Measurements from ENCODE around the gene HACD4. TPM values are rescaled to one million over a fixed set of nuclear protein-coding genes. Genes with fewer than 3 reads are reported as not detected.

HACD4 gene
- total RNA-seq, 4 donors from 2014 or later: 1.1 to 4.8 (median 2.7) TPM

DNA sequence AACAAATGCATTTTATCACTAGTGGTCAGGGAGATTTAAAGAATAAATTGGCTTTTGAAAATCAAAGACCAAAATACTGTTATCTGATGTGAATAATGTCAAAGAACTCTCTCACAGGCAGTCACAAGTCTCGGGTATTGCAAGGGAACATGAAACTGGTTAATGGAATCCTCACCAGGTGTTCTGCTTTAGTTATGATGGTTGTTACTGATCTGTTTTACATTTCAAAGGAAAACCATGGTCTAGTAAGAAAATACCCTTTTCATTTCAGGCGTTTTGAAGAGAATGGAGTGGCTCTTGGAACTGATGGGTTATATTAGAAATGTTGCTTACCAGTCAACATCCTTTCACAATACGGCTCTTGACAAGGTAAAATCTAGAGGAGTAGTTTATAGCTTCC lies 43.4 kb downstream of the HACD4 start:
- 89 to 94% methylated on average over 3 of the region's 3 CpGs for WGBS, 2 donors (ENCODE audit: low coverage in 1 of 2)
- H3K4me3 ChIP-seq: no peak overlapping the region
- no peak overlapping the region for H3K27ac ChIP-seq
- intact Hi-C loops (cut with DNase I; ENCODE audit: low total_unique reads): no loop called here
- H3K4me1 ChIP-seq: peaks cover 0 to 10% (median 0%) of the 10 kb centered on the region in 4 donors
- no peak for TF ChIP-seq POLR2A (IDR thresholded peaks at IDR 0.05)
- TF ChIP-seq EP300 (IDR thresholded peaks at IDR 0.05; ENCODE audit: low read depth): no peak
- no peak for DNase-seq
- H3K36me3 ChIP-seq: no peaks in the 10 kb centered on the region
- in situ Hi-C loops (cut with MboI; ENCODE audit: low pct_ligation_motif_present in 1 of 4, low pct_unique_long_range_greater_than_20kb in 1 of 4, low sequenced_read_pairs in 3 of 4): loop anchor here in 1 of 4 donors (10.0 kb wide), 1 partner anchor 57 kb away; no protein-coding TSS in a partner anchor
- no peaks in the 10 kb centered on the region for H3K27me3 ChIP-seq
- H3K9me3 ChIP-seq: no peaks in the 10 kb centered on the region

- Histone ChIP-seq H3K9me3 (no peaks in the 10 kb centered on the region), H3K36me3 (no peaks in the 10 kb centered on the region), H3K27ac (no peak overlapping the region), H3K27me3 (no peaks in the 10 kb centered on the region), H3K4me1 (peaks cover 0 to 10% (median 0%) of the 10 kb centered on the region in 4 donors), H3K4me3 (no peak overlapping the region)
- WGBS, 2 donors (ENCODE audit: low coverage in 1 of 2): 73 to 94% methylated on average over 1 of the region's 1 CpG
- DNase-seq: no peak
- in situ Hi-C loops (cut with MboI; ENCODE audit: low pct_ligation_motif_present in 1 of 4, low pct_unique_long_range_greater_than_20kb in 1 of 4, low sequenced_read_pairs in 3 of 4): loop anchor here in 1 of 4 donors (10.0 kb wide), 1 partner anchor 57 kb away; no protein-coding TSS in a partner anchor
- intact Hi-C loops (cut with DNase I; ENCODE audit: low total_unique reads): no loop called here
- TF ChIP-seq EP300 (IDR thresholded peaks at IDR 0.05; ENCODE audit: low read depth) (no peak), POLR2A (IDR thresholded peaks at IDR 0.05) (no peak), POLR2AphosphoS5 (IDR thresholded peaks at IDR 0.05) (no peak)
- TF ChIP-seq, protein P1, sequence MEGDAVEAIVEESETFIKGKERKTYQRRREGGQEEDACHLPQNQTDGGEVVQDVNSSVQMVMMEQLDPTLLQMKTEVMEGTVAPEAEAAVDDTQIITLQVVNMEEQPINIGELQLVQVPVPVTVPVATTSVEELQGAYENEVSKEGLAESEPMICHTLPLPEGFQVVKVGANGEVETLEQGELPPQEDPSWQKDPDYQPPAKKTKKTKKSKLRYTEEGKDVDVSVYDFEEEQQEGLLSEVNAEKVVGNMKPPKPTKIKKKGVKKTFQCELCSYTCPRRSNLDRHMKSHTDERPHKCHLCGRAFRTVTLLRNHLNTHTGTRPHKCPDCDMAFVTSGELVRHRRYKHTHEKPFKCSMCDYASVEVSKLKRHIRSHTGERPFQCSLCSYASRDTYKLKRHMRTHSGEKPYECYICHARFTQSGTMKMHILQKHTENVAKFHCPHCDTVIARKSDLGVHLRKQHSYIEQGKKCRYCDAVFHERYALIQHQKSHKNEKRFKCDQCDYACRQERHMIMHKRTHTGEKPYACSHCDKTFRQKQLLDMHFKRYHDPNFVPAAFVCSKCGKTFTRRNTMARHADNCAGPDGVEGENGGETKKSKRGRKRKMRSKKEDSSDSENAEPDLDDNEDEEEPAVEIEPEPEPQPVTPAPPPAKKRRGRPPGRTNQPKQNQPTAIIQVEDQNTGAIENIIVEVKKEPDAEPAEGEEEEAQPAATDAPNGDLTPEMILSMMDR (IDR thresholded peaks at IDR 0.05): no peak
These were observed 43.9 kb downstream of the HACD4 start for GRCh38 chr9:20987521-20987920.

GRCh38 chr9:20985851-20986600 lies 45.4 kb downstream of the HACD4 start:
- no peak overlapping the region for H3K4me3 ChIP-seq
- TF ChIP-seq, protein P1 (IDR thresholded peaks at IDR 0.05): no peak
- TF ChIP-seq POLR2AphosphoS5 (IDR thresholded peaks at IDR 0.05): no peak
- no peak for TF ChIP-seq POLR2A (IDR thresholded peaks at IDR 0.05)
- TF ChIP-seq EP300 (IDR thresholded peaks at IDR 0.05; ENCODE audit: low read depth): no peak
- intact Hi-C loops (cut with DNase I; ENCODE audit: low total_unique reads) (no loop called here), in situ Hi-C loops (cut with MboI; ENCODE audit: low pct_ligation_motif_present in 1 of 4, low pct_unique_long_range_greater_than_20kb in 1 of 4, low sequenced_read_pairs in 3 of 4) (loop anchor here in 1 of 4 donors (10.0 kb wide), 1 partner anchor 59 kb away; no protein-coding TSS in a partner anchor)
- peaks cover 0 to 14% (median 3%) of the 10 kb centered on the region in 4 donors for H3K4me1 ChIP-seq
- DNase-seq: no peak
- H3K36me3 ChIP-seq: no peaks in the 10 kb centered on the region
- WGBS, 2 donors (ENCODE audit: low coverage in 1 of 2): 93% methylated on average over 6 of the region's 6 CpGs; no CpG with 5 or more reads in 1 of the 2 donors
- no peaks in the 10 kb centered on the region for H3K9me3 ChIP-seq
- no peak overlapping the region for H3K27ac ChIP-seq
- no peaks in the 10 kb centered on the region for H3K27me3 ChIP-seq

DNA sequence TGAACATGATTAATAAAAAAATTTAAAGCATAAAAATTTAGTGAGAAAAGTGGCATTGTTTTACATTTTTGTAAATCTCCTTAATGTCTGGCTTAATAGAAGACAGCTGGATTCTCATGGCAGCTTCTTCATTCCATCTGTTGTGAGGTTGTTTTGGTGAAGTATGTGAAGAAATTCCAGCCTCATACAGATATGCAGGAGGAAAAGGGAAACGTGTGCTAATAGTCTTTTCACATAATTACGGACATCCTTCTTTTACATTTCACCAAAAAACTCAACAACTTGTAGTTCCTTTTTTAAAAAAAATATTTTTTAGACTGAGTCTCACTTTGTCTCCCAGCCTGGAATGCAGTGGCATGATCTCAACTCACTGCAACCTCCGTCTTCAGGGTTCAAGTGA lies 46.9 kb downstream of the HACD4 start:
- TF ChIP-seq EP300 (IDR thresholded peaks at IDR 0.05; ENCODE audit: low read depth) (no peak), POLR2A (IDR thresholded peaks at IDR 0.05) (no peak), POLR2AphosphoS5 (IDR thresholded peaks at IDR 0.05) (no peak)
- TF ChIP-seq, protein P1 (IDR thresholded peaks at IDR 0.05): no peak
- Histone ChIP-seq H3K27me3 (no peaks in the 10 kb centered on the region), H3K36me3 (no peaks in the 10 kb centered on the region), H3K27ac (no peak overlapping the region), H3K4me3 (no peak overlapping the region), H3K4me1 (peaks cover 0 to 22% (median 3%) of the 10 kb centered on the region in 4 donors), H3K9me3 (no peaks in the 10 kb centered on the region)
- WGBS, 2 donors (ENCODE audit: low coverage in 1 of 2): 65 to 89% methylated on average over 3 of the region's 3 CpGs
- in situ Hi-C loops (cut with MboI; ENCODE audit: low pct_ligation_motif_present in 1 of 4, low pct_unique_long_range_greater_than_20kb in 1 of 4, low sequenced_read_pairs in 3 of 4) (loop anchor here in 1 of 4 donors (10.0 kb wide), 1 partner anchor 60 kb away; no protein-coding TSS in a partner anchor), intact Hi-C loops (cut with DNase I; ENCODE audit: low total_unique reads) (no loop called here)
- no peak for DNase-seq
